Hepatocyte (in vitro differentiated cells): ENCODE measurements around the gene SIK3. TPM values are rescaled to one million over a fixed set of nuclear protein-coding genes. Genes with fewer than 3 reads are reported as not detected.
A peak's percentile ranks its signal among the peaks of the same experiment; 100 is the strongest.

ENCODE experiments used
- DNase-seq: peaks from one replicate; pipeline ENCODE4 v3.0.0-alpha.2; 2016; ENCODE audit warnings: low spot score
- H2AFZ ChIP-seq: fragments of 200-600 bp; sonication (generic); 2 replicates; pipeline ENCODE4 v1.6.0; 2016; ENCODE audit warnings: antibody characterized with exemption, mild to moderate bottlenecking
- H3K27ac ChIP-seq: fragments of 200-600 bp; sonication (generic); 2 replicates; pipeline ENCODE4 v1.5.1; 2016; ENCODE audit warnings: mild to moderate bottlenecking
- H3K27me3 ChIP-seq: fragments of 200-600 bp; sonication (generic); 2 replicates; pipeline ENCODE4 v1.6.1; 2016
- H3K36me3 ChIP-seq: fragments of 200-600 bp; sonication (generic); replicated peaks from 2 replicates; pipeline ENCODE4 v1.5.1; 2016; ENCODE audit warnings: low read depth; ENCODE audit not compliant: insufficient read depth
- H3K4me1 ChIP-seq: fragments of 200-600 bp; sonication (generic); 2 replicates; pipeline ENCODE4 v1.5.1; 2016; ENCODE audit warnings: mild to moderate bottlenecking, moderate library complexity; ENCODE audit not compliant: insufficient read depth
- H3K4me2 ChIP-seq: fragments of 200-600 bp; sonication (generic); 2 replicates; pipeline ENCODE4 v1.6.0; 2016
- H3K4me3 ChIP-seq: fragments of 200-600 bp; sonication (generic); 2 replicates; pipeline ENCODE4 v1.5.1; 2016; ENCODE audit warnings: mild to moderate bottlenecking
- H3K79me2 ChIP-seq: fragments of 200-600 bp; sonication (generic); 2 replicates; pipeline ENCODE4 v1.6.0; 2017; ENCODE audit warnings: mild to moderate bottlenecking
- H3K9me2 ChIP-seq: fragments of 200-600 bp; sonication (generic); replicated peaks from 2 replicates; pipeline ENCODE4 v1.6.0; 2017; ENCODE audit warnings: mild to moderate bottlenecking; ENCODE audit not compliant: insufficient read depth
- H3K9me3 ChIP-seq: fragments of 200-600 bp; sonication (generic); 2 replicates; pipeline ENCODE4 v1.5.1; 2016; ENCODE audit warnings: low read depth, mild to moderate bottlenecking
- H4K20me1 ChIP-seq: fragments of 200-600 bp; sonication (generic); 2 replicates; pipeline ENCODE4 v1.6.0; 2016; ENCODE audit warnings: mild to moderate bottlenecking; ENCODE audit not compliant: insufficient read depth, poor library complexity, severe bottlenecking
- EZH2 ChIP-seq: fragments of 200-600 bp; sonication (generic); IDR thresholded peaks from 2 replicates; pipeline ENCODE4 v1.6.1; 2016; ENCODE audit warnings: antibody characterized with exemption, mild to moderate bottlenecking, borderline replicate concordance
- EZH2phosphoT487 ChIP-seq: fragments of 200-600 bp; sonication (generic); IDR thresholded peaks from one replicate; pipeline ENCODE4 v1.6.1; 2018; ENCODE audit warnings: antibody characterized with exemption, mild to moderate bottlenecking, low read depth, moderate library complexity; ENCODE audit not compliant: unreplicated experiment, severe bottlenecking
- WGBS: methylation state at CpG from one replicate; pipeline ENCODE4 v1.1.6; 2016; ENCODE audit warnings: low lambda C conversion rate; ENCODE audit errors: missing lambda C conversion rate; 5-methylcytosine and 5-hydroxymethylcytosine counted together
- polyA plus RNA-seq: library from polyadenylated mRNA; unstranded; fragments of >200 nt; fragmentation: Nextera tagmentation; extraction: Ambion mirVana; gene quantifications from 2 replicates; pipeline ENCODE4 v1.2.1, GENCODE V29; 2016
- total RNA-seq: library from RNA; depleted of rRNA; stranded (reverse); fragments of >200 nt; gene quantifications from 2 replicates; pipeline ENCODE4 v1.2.3, GENCODE V29; 2014
- TF ChIP-seq, protein P1 (sequence below): fragments of 200-600 bp; sonication (generic); IDR thresholded peaks from 2 replicates; pipeline ENCODE4 v1.5.1; 2016; ENCODE audit warnings: antibody characterized with exemption, mild to moderate bottlenecking; ENCODE audit not compliant: poor library complexity

Gene SIK3
- total RNA-seq: 17.7 and 19.1 TPM in 2 replicates
- 15.8 and 16.7 TPM in 2 replicates for polyA plus RNA-seq

DNA sequence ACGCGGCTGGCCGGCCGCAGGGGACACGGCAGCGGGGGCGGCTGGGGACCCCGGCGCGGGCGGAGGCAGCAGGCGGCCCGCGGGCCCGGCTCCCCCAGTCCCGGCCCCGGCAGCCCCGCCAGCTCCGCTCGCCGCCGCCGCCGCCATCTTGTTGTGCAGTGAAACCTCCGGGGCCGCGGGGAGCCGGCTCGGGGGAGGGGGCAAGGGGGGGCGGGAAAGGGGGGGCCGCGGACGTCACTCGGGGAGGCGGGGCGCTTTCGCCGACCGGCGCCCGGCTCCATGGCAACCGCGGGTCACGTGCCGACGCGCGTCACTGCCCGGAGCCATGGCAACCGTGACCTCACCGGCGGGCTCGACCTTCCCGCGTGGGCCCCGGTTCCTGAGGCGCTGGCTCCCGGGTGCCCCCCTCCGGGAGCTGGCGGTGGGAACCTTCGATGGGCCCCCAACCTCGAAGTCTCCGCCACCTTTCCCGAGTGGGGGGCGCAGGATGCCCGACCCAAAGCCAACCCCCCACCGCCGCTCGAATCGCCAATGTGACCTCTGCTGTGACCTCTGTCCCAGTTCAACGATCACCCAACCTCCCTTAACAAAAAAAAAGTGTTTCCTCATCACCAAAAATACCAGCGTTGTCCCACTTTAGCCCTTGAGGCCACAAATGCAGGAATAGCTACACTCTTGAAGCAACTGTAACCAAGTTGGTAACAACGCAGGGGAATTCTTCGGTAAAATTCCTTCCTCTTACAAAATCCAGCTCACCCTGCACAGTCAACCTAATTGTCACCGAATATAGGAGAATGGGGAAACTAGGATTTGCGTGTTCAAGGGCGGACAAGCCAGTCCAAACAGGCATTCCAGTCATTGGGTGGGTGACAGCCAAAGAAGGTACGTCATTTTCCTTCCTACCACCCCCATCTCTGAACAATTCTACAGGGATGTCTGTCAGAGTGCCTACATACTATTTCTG is at the start of gene SIK3:
TSS of gene SIK3 (minus strand) at position 160 of the 964 bp plus-strand sequence. CDS start at position 147, 13 bp downstream.
- peak; percentile 98 for DNase-seq
- Histone ChIP-seq H3K4me3 (peak within 1 kb of the TSS; percentile 91), H3K9me2 (no peaks in the 10 kb centered on the region), H3K36me3 (no peaks in the 10 kb centered on the region), H2AFZ (peak within 1 kb of the TSS; percentile 80), H3K4me1 (peaks cover 33% of the 10 kb centered on the region), H3K9me3 (no peaks in the 10 kb centered on the region), H3K79me2 (peaks cover 45% of the 10 kb centered on the region), H3K27ac (peak within 1 kb of the TSS; percentile 95), H3K4me2 (peak within 1 kb of the TSS; percentile 83), H3K27me3 (no peaks in the 10 kb centered on the region), H4K20me1 (peaks cover 25% of the 10 kb centered on the region)
- TF ChIP-seq EZH2: no peak
- TF ChIP-seq, protein P1, sequence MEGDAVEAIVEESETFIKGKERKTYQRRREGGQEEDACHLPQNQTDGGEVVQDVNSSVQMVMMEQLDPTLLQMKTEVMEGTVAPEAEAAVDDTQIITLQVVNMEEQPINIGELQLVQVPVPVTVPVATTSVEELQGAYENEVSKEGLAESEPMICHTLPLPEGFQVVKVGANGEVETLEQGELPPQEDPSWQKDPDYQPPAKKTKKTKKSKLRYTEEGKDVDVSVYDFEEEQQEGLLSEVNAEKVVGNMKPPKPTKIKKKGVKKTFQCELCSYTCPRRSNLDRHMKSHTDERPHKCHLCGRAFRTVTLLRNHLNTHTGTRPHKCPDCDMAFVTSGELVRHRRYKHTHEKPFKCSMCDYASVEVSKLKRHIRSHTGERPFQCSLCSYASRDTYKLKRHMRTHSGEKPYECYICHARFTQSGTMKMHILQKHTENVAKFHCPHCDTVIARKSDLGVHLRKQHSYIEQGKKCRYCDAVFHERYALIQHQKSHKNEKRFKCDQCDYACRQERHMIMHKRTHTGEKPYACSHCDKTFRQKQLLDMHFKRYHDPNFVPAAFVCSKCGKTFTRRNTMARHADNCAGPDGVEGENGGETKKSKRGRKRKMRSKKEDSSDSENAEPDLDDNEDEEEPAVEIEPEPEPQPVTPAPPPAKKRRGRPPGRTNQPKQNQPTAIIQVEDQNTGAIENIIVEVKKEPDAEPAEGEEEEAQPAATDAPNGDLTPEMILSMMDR: peak; percentile 46
- TF ChIP-seq EZH2phosphoT487: no peak
- WGBS: 9% methylated on average over 27 of the region's 78 CpGs

GRCh38 chr11:117146521-117146920 is 48.3 kb upstream of the SIK3 start:
- H3K27me3 ChIP-seq: no peaks in the 10 kb centered on the region
- peak overlapping the region; percentile 28 for H3K27ac ChIP-seq
- 65% methylated on average over 10 of the region's 10 CpGs for WGBS
- no peak overlapping the region for H3K4me3 ChIP-seq
- no peaks in the 10 kb centered on the region for H3K9me3 ChIP-seq
- TF ChIP-seq EZH2phosphoT487: no peak
- TF ChIP-seq, protein P1: no peak
- no peak for TF ChIP-seq EZH2
- H4K20me1 ChIP-seq: peaks cover 68% of the 10 kb centered on the region
- H3K4me2 ChIP-seq: peak overlapping the region; percentile 90
- peaks cover 18% of the 10 kb centered on the region for H3K4me1 ChIP-seq
- DNase-seq: no peak
- H2AFZ ChIP-seq: no peak overlapping the region
- no peaks in the 10 kb centered on the region for H3K36me3 ChIP-seq
- peaks cover 73% of the 10 kb centered on the region for H3K79me2 ChIP-seq
- no peaks in the 10 kb centered on the region for H3K9me2 ChIP-seq

- peak; percentile 19 for DNase-seq
- TF ChIP-seq EZH2phosphoT487 (no peak), EZH2 (no peak)
- TF ChIP-seq, protein P1: no peak
- no peaks in the 10 kb centered on the region for H3K9me3 ChIP-seq
- H3K4me2 ChIP-seq: peak overlapping the region; percentile 90
- H3K4me1 ChIP-seq: peaks cover 18% of the 10 kb centered on the region
- H3K27ac ChIP-seq: peak overlapping the region; percentile 95
- H3K79me2 ChIP-seq: peaks cover 62% of the 10 kb centered on the region
- H3K27me3 ChIP-seq: no peaks in the 10 kb centered on the region
- H2AFZ ChIP-seq: no peak overlapping the region
- H3K4me3 ChIP-seq: peak overlapping the region; percentile 99
- no peaks in the 10 kb centered on the region for H3K36me3 ChIP-seq
- H3K9me2 ChIP-seq: no peaks in the 10 kb centered on the region
- peaks cover 58% of the 10 kb centered on the region for H4K20me1 ChIP-seq
- WGBS: 6% methylated on average over 5 of the region's 5 CpGs
Measured at GRCh38 chr11:117145393-117145761, 47.1 kb upstream of the SIK3 start.
